B cell (primary cell): ENCODE results near the gene CMIP. TPM values are rescaled to one million over a fixed set of nuclear protein-coding genes. Genes with fewer than 3 reads are reported as not detected.

Experiments used
- ATAC-seq: fragments of 200-7000 bp; cut with Tn5 transposase; one replicate; pipeline ENCODE4 v1.10.0; 2021; ENCODE audit warnings: low read depth, mild to moderate bottlenecking, moderate number of reproducible peaks, moderate library complexity
- CTCF ChIA-PET: fragments of 350-600 bp; sonication (Branson Sonifier 250); formaldehyde crosslinking; loops from one replicate; lab custom pipeline; 2021; ENCODE audit warnings: antibody characterized with exemption, inconsistent platforms; lab: Charles Lee
- POLR2A ChIA-PET: fragments of 350-600 bp; sonication (Branson Sonifier 250); formaldehyde crosslinking; loops from one replicate; lab custom pipeline; 2021; ENCODE audit warnings: antibody characterized with exemption; lab: Charles Lee
- DNase-seq: peaks from one replicate; pipeline ENCODE4 v3.0.0; 2013
- H2AFZ ChIP-seq: 2 replicates; pipeline ENCODE4 v1.6.1; 2012; ENCODE audit warnings: mild to moderate bottlenecking, low read depth, low read length; ENCODE audit not compliant: insufficient read depth, poor library complexity, severe bottlenecking
- H3K27ac ChIP-seq, 2 donors: 1 replicate in 1 of 2; 2 replicates in 1 of 2; pipeline ENCODE4 v1.5.1; 2012 to 2013; ENCODE audit warnings: low read length in 2 of 2, mild to moderate bottlenecking in 2 of 2, moderate library complexity in 1 of 2
- H3K27me3 ChIP-seq, 4 experiments: fragments of 200-600 bp in 1 of 4; sonication (generic) in 1 of 4; replicated peaks in 1 of 4; 1 replicate in 2 of 4; 2 replicates in 2 of 4; pipeline versions ENCODE4 v1.6.1 to v1.7.0; 2013 to 2016; ENCODE audit warnings: low read length in 3 of 4, mild to moderate bottlenecking in 2 of 4, mixed read lengths in 1 of 4, moderate library complexity in 1 of 4; ENCODE audit not compliant: insufficient read depth in 4 of 4, control insufficient read depth in 3 of 4; ENCODE audit errors: control extremely low read depth in 1 of 4
- H3K36me3 ChIP-seq, 2 experiments: replicated peaks in 1 of 2; 1 replicate in 1 of 2; 2 replicates in 1 of 2; pipeline versions ENCODE4 v1.6.1 to v1.7.1; 2013; ENCODE audit warnings: low read length in 1 of 2; ENCODE audit not compliant: insufficient read depth in 2 of 2, control insufficient read depth in 1 of 2; ENCODE audit errors: control extremely low read depth in 1 of 2, extremely low read depth in 1 of 2
- H3K4me1 ChIP-seq, 2 donors: fragments of 200-600 bp in 1 of 2; sonication (generic) in 1 of 2; 1 replicate in 1 of 2; 2 replicates in 1 of 2; pipeline versions ENCODE4 v1.5.1 to v1.6.1; 2013 to 2017; ENCODE audit warnings: low read length in 2 of 2; ENCODE audit not compliant: control insufficient read depth in 2 of 2, insufficient read depth in 2 of 2
- H3K4me2 ChIP-seq: replicated peaks from 2 replicates; pipeline ENCODE3; 2012; ENCODE audit warnings: mild to moderate bottlenecking, low read depth, low read length; ENCODE audit not compliant: poor library complexity, severe bottlenecking
- H3K4me3 ChIP-seq, 5 experiments: fragments of 200-600 bp in 1 of 5; sonication (generic) in 1 of 5; 1 replicate in 3 of 5; 2 replicates in 2 of 5; pipeline versions ENCODE4 v1.5.1 to v1.7.0; 2011 to 2016; ENCODE audit warnings: low read length in 4 of 5, mild to moderate bottlenecking in 4 of 5, low read depth in 2 of 5, control low read depth in 1 of 5, moderate library complexity in 1 of 5; ENCODE audit not compliant: insufficient read depth in 1 of 5; ENCODE audit errors: control extremely low read depth in 1 of 5, extremely low read depth in 1 of 5
- H3K79me2 ChIP-seq: fragments of 200-600 bp; sonication (generic); one replicate; pipeline ENCODE4 v1.6.0; 2016; ENCODE audit warnings: low read length; ENCODE audit not compliant: control insufficient read depth, insufficient read depth
- H3K9ac ChIP-seq: fragments of 200-600 bp; sonication (generic); 2 replicates; pipeline ENCODE4 v1.6.1; 2017; ENCODE audit warnings: mild to moderate bottlenecking, low read length, moderate library complexity
- H3K9me3 ChIP-seq, 3 donors: one replicate each; pipeline versions ENCODE4 v1.6.1 to v1.7.1; 2013; ENCODE audit warnings: low read length in 2 of 3; ENCODE audit not compliant: control insufficient read depth in 2 of 3, insufficient read depth in 1 of 3; ENCODE audit errors: control extremely low read depth in 1 of 3
- H4K20me1 ChIP-seq: 2 replicates; pipeline ENCODE4 v1.6.0; 2012; ENCODE audit warnings: mild to moderate bottlenecking, low read length; ENCODE audit not compliant: insufficient read depth, control insufficient read depth, poor library complexity, severe bottlenecking
- H3K27ac Mint-ChIP-seq: one replicate; pipeline ENCODE4 v1.8.0; 2021; ENCODE audit warnings: mixed read lengths
- H3K27me3 Mint-ChIP-seq: one replicate; pipeline ENCODE4 v1.8.0; 2021; ENCODE audit warnings: mixed read lengths
- H3K4me1 Mint-ChIP-seq: one replicate; pipeline ENCODE4 v1.8.0; 2021; ENCODE audit warnings: mixed read lengths
- H3K4me3 Mint-ChIP-seq: one replicate; pipeline ENCODE4 v1.8.0; 2021; ENCODE audit warnings: mixed read lengths
- H3K9me3 Mint-ChIP-seq: one replicate; pipeline ENCODE4 v1.8.0; 2022; ENCODE audit warnings: mixed read lengths; ENCODE audit not compliant: insufficient read depth
- CTCF ChIP-seq: fragments of 200-600 bp; IDR thresholded peaks from one replicate; pipeline ENCODE4 v1.8.0; 2022; ENCODE audit warnings: antibody characterized with exemption, mild to moderate bottlenecking
- EZH2 ChIP-seq: IDR thresholded peaks from 2 replicates; pipeline ENCODE4 v1.6.1; 2012; ENCODE audit warnings: borderline replicate concordance, low read depth, mild to moderate bottlenecking, moderate library complexity, low read length; ENCODE audit not compliant: insufficient read depth, poor library complexity, severe bottlenecking
- WGBS: methylation state at CpG from one replicate; pipeline ENCODE4 v1.1.5; 2013; ENCODE audit warnings: missing lambda C conversion rate; ENCODE audit not compliant: insufficient coverage; 5-methylcytosine and 5-hydroxymethylcytosine counted together
- intact Hi-C: fragments of 100-400 bp; cut with micrococcal nuclease; formaldehyde crosslinking; loops from one replicate; pipeline ENCODE4 v1.10.0; 2022
- polyA plus RNA-seq: library from polyadenylated mRNA; depleted of rRNA; stranded (reverse); fragments of >200 nt; gene quantifications from 2 replicates; pipeline ENCODE4 v1.2.3, GENCODE V29; 2012
- total RNA-seq, 2 donors: library from RNA; stranded (reverse); fragments of 120-200 nt in 1 of 2; gene quantifications; 1 replicate in 1 of 2; 2 replicates in 1 of 2; pipeline versions ENCODE4 v1.2.3 to v1.2.4, GENCODE V29; 2013 to 2022

The CMIP gene
- total and polyA plus RNA-seq, 2 donors (not counting 1 experiment from before 2014, with no cell fraction given): 27.1 to 155 TPM

DNA sequence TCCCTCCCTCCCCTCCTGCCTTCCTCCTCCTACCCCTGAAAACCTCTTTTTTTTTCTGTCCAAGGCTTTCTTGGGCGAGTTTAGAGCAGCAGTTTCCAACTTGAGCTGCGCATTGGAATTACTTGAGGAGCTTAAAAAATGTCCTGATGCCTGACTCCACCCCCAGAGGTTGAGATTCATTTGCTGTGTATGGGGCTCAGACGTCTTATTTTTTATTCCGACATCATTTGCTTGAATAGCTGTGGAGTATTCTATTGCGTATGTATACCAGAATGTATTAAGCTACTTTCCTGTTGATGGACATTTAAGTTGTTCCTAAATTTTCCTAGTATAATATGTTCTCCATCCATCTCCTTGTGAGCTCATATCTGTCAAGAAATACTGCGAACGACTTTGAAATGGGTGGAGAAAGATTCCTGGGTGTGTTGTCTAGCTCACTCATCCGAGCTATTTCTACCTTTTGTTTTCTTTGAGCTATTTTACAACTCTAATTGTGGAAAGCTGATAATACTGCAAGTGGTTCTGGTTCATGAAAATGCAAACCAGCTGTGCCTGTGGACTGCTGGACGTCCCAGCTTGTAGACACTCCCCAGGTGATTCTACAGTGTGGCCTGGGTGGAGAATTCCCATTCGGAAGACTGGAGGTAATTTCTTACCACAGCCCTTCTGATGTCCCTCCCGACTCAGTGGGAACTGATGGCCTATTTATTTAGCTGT lies 40.5 kb downstream of the CMIP start:
- DNase-seq (no peak), ATAC-seq (no peak)
- Histone ChIP-seq H3K4me3 (no peak overlapping the region), H3K27me3 (no peaks in the 10 kb centered on the region), H4K20me1 (peaks cover 23% of the 10 kb centered on the region), H3K27ac (no peak overlapping the region), H3K9ac (no peak overlapping the region), H2AFZ (no peak overlapping the region), H3K9me3 (peaks cover 0 to 9% (median 0%) of the 10 kb centered on the region in 3 donors), H3K36me3 (peaks cover 0 to 6% of the 10 kb centered on the region in 2 experiments), H3K79me2 (peaks cover 98% of the 10 kb centered on the region), H3K4me1 (peaks cover 49 to 52% of the 10 kb centered on the region in 2 donors), H3K4me2 (no peak overlapping the region)
- intact Hi-C loops: loop anchor here (10.0 kb wide), 1 partner anchor 680 kb away; no protein-coding TSS in a partner anchor
- 82% methylated on average over 2 of the region's 11 CpGs for WGBS
- CTCF ChIA-PET: interaction anchor here (0.7 to 1.8 kb wide), 9 partner anchors 9 to 251 kb away, joined by 3 to 7 read pairs (median 5); no protein-coding TSS in a partner anchor
- Mint-ChIP-seq H3K27me3 (no peaks in the 10 kb centered on the region), H3K27ac (peak overlapping the region; percentile 65), H3K9me3 (no peaks in the 10 kb centered on the region), H3K4me1 (peaks cover 69% of the 10 kb centered on the region), H3K4me3 (no peak overlapping the region)
- POLR2A ChIA-PET: interaction anchor here (0.7 to 1.6 kb wide), 3 partner anchors 14 to 35 kb away, joined by 3 to 4 read pairs (median 3); no protein-coding TSS in a partner anchor
- no peak for TF ChIP-seq EZH2
- no peak for TF ChIP-seq CTCF
